Neutrophil (primary cell): ENCODE measurements around the gene NDST4.

Source experiments
- H3K27ac ChIP-seq: fragments of 200-600 bp; sonication (generic); 2 replicates; pipeline ENCODE4 v1.5.1; 2016; ENCODE audit warnings: mild to moderate bottlenecking, moderate library complexity
- H3K27me3 ChIP-seq: fragments of 200-600 bp; sonication (generic); 2 replicates; pipeline ENCODE4 v1.6.0; 2016; ENCODE audit warnings: mild to moderate bottlenecking
- H3K36me3 ChIP-seq: fragments of 200-600 bp; sonication (generic); 2 replicates; pipeline ENCODE4 v1.5.1; 2017
- H3K4me1 ChIP-seq, 2 experiments: fragments of 200-600 bp in 1 of 2; sonication (generic) in 1 of 2; 1 replicate in 1 of 2; 2 replicates in 1 of 2; pipeline versions ENCODE4 v1.5.1 to v1.6.1; 2013 to 2016; ENCODE audit warnings: low read depth in 1 of 2, low read length in 1 of 2, mild to moderate bottlenecking in 1 of 2, moderate library complexity in 1 of 2; ENCODE audit not compliant: control insufficient read depth in 1 of 2, insufficient read depth in 1 of 2
- H3K4me3 ChIP-seq, 2 experiments: fragments of 200-600 bp in 1 of 2; sonication (generic) in 1 of 2; 1 replicate in 1 of 2; 2 replicates in 1 of 2; pipeline ENCODE4 v1.5.1; 2013 to 2016; ENCODE audit warnings: low read depth in 1 of 2, low read length in 1 of 2, mild to moderate bottlenecking in 1 of 2, moderate library complexity in 1 of 2
- H3K9me3 ChIP-seq: fragments of 200-600 bp; sonication (generic); 2 replicates; pipeline ENCODE4 v1.5.1; 2016
- TF ChIP-seq, protein P1 (sequence below): fragments of 200-600 bp; sonication (generic); IDR thresholded peaks from 2 replicates; pipeline ENCODE4 v1.5.1; 2016; ENCODE audit warnings: antibody characterized with exemption

Gene NDST4

DNA sequence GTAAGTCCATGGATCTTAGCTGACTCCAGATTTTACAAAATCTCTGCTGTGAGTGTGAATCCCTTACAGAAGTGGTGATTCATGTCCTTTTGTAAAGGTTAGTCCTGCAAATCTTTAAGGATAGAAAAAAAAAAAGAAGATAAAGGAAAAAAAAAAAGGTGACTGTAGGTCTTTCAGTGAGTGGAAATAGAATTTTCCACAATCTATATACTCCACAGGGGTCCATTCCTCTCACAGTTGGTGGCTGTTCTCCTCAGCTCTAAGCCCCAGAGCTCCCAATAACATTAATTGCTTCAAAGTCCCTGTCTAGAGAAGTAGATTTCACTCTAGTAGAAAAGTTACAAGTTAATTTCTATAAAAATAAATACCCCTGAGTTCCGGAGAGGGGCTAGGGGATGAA, 189.1 kb downstream of the NDST4 start:
- Histone ChIP-seq H3K4me1 (no peaks in the 10 kb centered on the region), H3K9me3 (no peaks in the 10 kb centered on the region), H3K36me3 (no peaks in the 10 kb centered on the region), H3K27me3 (no peaks in the 10 kb centered on the region), H3K4me3 (no peak overlapping the region), H3K27ac (no peak overlapping the region)
- TF ChIP-seq, protein P1, sequence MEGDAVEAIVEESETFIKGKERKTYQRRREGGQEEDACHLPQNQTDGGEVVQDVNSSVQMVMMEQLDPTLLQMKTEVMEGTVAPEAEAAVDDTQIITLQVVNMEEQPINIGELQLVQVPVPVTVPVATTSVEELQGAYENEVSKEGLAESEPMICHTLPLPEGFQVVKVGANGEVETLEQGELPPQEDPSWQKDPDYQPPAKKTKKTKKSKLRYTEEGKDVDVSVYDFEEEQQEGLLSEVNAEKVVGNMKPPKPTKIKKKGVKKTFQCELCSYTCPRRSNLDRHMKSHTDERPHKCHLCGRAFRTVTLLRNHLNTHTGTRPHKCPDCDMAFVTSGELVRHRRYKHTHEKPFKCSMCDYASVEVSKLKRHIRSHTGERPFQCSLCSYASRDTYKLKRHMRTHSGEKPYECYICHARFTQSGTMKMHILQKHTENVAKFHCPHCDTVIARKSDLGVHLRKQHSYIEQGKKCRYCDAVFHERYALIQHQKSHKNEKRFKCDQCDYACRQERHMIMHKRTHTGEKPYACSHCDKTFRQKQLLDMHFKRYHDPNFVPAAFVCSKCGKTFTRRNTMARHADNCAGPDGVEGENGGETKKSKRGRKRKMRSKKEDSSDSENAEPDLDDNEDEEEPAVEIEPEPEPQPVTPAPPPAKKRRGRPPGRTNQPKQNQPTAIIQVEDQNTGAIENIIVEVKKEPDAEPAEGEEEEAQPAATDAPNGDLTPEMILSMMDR: no peak

DNA sequence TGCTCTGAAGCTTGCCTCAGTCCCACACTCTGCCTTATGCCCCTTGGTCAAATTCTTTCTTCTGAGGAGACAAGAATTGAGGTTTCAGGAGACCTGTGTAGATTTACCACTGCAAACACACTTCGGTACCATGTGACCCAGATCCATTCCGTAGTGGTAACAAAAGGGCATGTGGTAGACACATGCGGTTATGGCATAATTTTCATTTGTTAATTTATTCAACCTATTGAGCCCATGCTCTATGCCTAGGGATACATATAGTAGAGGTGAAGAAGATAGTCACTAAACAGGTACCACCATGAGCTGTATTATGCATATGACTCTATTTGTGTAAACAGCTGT, 190.9 kb downstream of the NDST4 start:
- TF ChIP-seq, protein P1: no peak
- Histone ChIP-seq H3K4me1 (no peaks in the 10 kb centered on the region), H3K4me3 (no peak overlapping the region), H3K27ac (no peak overlapping the region), H3K27me3 (no peaks in the 10 kb centered on the region), H3K9me3 (no peaks in the 10 kb centered on the region), H3K36me3 (no peaks in the 10 kb centered on the region)

DNA sequence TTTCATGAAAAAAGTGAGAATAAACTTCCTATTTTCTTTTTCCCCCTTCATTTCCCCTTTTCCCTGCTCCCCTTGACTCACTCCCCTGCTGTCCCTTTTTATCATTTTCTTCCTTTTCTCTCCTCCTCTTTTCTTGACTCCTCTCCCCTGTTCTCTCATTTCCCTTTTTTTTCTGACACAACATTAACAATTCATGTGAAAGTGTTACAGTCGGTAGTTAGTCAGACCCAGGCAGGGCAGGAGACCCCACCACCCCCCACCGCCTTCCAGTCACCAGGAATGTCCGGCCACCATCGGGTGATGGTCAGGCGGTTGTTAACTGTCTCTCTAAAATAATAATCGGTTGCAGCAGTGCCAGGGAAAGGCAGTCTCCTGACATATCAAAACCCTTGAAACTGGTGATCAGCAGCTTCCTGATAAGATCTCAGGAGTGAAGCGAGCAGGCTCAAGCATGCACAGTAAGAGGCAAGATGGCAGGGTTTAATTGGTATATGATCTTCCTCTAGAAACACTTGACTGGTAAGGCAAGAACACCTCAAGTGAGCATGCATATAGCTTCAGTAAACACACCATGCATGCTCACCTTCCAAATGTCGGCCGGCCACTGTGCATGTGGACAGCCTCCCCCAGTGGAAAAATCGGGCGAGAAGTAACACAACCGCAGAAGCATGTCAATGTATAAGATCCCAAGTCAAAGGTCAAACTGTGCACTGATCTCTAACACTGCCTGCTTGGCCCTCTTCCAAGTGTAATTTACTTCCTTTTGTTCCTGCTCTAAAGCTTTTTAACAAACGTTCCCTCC, 191.4 kb downstream of the NDST4 start:
- H3K4me3 ChIP-seq: no peak overlapping the region
- no peaks in the 10 kb centered on the region for H3K9me3 ChIP-seq
- TF ChIP-seq, protein P1: no peak
- no peak overlapping the region for H3K27ac ChIP-seq
- no peaks in the 10 kb centered on the region for H3K36me3 ChIP-seq
- H3K4me1 ChIP-seq: no peaks in the 10 kb centered on the region
- H3K27me3 ChIP-seq: no peaks in the 10 kb centered on the region

DNA sequence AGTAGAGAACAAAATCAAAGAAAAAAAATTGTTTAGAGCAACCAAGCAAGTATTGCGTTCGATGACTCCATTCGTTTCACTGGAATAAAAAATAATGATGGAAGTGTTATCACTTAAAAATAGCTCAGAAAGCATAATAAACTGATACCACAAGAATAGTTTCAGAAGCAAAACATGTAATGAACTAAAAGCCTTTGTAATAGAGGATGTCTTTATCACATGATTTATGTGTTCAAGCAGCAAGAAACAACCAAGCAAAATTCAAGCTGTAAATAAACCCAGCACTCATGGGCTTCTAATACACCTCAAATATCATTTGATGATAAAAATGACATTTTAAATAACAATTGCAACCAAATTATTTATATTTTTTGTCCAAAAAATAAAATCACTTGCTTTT, 192.2 kb downstream of the NDST4 start:
- no peaks in the 10 kb centered on the region for H3K4me1 ChIP-seq
- no peak overlapping the region for H3K27ac ChIP-seq
- no peak overlapping the region for H3K4me3 ChIP-seq
- TF ChIP-seq, protein P1: no peak
- H3K9me3 ChIP-seq: no peaks in the 10 kb centered on the region
- no peaks in the 10 kb centered on the region for H3K36me3 ChIP-seq
- no peaks in the 10 kb centered on the region for H3K27me3 ChIP-seq

DNA sequence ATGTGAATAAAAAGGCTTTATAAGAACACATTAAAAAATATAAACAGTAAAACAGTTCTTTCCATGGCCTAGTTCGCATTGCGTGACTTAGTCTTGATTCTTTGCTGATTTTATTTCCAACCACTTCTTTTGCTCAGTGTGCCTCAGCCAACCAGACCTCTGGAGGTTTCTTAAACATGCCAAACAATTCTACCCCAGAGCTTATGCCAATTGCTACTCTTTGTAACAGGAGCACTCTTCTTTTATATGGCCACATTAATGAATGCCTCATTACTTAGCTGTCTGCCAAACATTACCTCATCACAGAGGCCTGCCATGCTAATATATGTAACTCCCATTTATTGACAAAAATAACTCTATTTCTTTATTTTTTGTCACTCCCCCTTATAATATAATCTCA, 202.3 kb downstream of the NDST4 start:
- TF ChIP-seq, protein P1: no peak
- Histone ChIP-seq H3K9me3 (no peaks in the 10 kb centered on the region), H3K36me3 (no peaks in the 10 kb centered on the region), H3K4me1 (no peaks in the 10 kb centered on the region), H3K4me3 (no peak overlapping the region), H3K27me3 (no peaks in the 10 kb centered on the region), H3K27ac (no peak overlapping the region)
